GM18519 (cell line): Measurements from ENCODE around the gene GALNT10.

Experiments used
- ATAC-seq: cut with Tn5 transposase; IDR thresholded peaks from one replicate; pipeline ENCODE4 v1.9.1; 2021; ENCODE audit warnings: mild to moderate bottlenecking, moderate library complexity; ENCODE audit not compliant: unreplicated experiment, low FRiP score

Gene GALNT10

DNA sequence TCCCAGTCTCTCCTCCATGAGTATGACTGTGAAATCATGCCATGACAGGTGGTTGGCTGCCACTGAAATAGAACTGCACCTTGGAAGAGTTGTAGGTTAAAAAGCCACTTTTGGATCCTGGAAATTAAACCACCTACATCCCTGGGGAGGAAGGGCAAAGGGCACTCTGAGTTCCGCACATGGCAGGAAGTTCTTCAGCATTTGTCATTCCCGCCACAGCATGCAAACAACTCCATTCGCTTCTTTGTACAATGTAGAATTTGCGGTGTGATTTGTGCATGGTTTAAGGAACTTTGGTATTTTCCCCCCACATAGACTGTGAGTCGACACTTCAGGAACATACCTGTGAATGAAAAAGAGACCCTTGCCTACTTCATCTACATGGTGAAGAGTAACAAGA is 265.1 kb downstream of the GALNT10 start:
- no peak for ATAC-seq

DNA sequence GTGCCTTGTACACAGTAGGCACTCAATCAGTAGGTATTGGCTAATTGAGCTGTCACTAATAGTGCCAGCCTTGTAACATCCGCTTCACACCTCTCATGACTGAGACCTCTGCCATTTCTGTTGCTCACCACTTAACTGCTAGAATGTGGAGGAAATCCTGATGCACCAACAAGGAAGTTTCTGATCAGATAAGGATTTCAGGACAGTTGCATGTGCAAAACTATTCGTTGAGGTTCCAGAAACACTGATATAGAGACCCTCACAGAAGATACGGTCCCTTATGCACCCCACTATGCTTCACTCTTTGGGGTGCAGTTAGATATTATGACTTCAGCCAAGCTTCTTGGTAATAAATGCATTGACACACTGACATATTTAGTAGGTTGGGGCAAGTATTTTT is 266.0 kb downstream of the GALNT10 start:
- ATAC-seq, result no peak

DNA sequence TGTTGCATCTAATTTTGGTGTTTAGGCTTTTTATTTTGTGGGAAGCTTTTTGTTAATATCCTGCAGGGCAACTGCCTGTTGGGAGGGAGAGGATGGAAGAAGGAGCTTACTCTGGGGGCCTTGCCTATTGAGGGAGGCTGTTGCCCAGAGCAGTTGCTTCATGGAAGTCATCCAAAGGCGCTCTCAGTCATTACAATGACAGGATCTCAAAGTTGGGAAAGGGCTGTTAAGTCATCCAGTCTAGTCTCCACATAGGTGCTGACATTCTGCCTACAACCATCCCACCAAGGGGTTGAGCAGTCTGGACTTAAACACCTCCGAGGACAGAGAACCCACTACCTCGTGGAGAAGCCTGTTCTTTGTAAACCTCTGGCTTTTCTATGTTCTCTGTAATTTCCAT is 268.5 kb downstream of the GALNT10 start:
- no peak for ATAC-seq

DNA sequence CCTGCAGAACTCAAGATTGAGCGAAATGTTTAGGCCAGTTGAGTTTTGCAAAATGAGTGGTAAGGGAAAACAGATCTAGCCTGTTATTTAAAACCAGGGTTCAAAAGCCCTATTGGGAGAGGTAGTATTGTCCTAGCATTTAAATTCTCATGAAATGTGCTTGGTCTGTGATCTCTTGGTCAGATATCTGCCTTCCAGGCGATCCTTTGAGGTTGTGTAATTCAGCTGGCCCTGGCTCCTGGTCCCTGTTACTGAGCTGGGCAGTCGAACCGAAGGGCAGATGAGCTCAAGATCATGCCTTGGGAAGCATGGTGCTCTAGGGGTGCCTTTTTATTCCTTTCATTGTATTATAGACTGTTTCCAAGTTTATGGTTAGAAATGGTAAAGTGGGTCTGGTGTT is 269.6 kb downstream of the GALNT10 start:
- ATAC-seq, result no peak

DNA sequence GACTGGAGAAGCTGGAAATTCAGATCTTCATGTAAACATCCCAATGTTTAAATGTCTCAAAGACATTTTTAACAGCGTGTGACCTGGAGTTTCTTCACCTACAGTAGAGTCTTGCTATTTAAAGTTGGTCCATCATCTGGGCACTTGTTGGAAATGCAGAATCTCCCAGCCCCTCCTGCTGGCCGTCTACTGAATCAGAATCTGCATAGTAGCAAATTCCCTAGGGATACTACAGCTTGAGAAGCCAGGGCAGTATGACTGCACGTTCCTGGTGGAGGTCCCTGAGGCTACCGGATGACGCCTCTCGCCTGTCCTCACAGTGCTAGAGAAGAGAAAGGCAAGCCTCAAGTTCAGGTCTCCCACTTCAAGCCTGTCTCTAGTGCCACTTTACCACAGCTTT is 271.0 kb downstream of the GALNT10 start:
- no peak for ATAC-seq

DNA sequence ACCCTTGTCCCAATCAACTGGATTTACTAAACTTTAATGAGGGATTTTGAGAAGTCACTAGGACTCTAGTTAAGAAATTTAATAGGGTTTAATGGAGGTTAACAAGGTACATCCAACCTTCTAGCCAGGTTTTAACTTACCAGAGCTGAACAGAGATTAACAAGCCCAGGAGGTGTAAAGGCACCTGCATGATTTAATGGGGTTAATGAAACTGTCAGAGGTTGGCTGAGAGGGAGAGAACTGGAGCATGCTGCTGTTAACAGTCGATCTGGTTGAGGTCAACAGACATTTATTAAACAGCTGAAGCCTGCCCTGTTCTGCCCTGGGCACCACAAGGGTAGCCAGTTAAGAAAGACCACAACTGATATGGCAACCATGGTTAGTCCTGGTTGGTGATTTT is 273.9 kb downstream of the GALNT10 start:
- ATAC-seq, result no peak

DNA sequence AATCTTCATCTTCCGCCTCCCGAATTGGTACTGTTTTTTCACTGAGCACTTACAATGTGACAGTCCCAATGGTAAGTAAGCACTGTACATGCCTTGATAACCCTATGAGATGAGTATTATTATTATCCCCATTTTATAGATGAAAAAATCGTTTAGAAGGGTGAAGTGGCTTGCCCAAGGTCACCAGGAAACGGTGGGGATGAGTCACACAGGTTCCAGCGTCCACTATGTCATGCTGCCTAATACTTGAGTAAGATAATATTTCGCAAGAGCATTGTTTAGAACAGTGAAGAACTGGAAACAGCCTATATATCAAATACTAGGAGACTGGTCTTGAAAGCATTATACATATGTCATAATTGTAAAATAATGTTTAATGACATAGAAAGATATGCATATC is 274.6 kb downstream of the GALNT10 start:
- no peak for ATAC-seq

- no peak for ATAC-seq
These were observed 275.6 kb downstream of the GALNT10 start for GRCh38 chr5:154466147-154466546.

GRCh38 chr5:154466671-154467070 is 276.1 kb downstream of the GALNT10 start:
- no peak for ATAC-seq

- ATAC-seq, result peak; percentile 94
These were observed 277.3 kb downstream of the GALNT10 start for GRCh38 chr5:154467655-154468354.

- ATAC-seq, result no peak
These were observed 279.6 kb downstream of the GALNT10 start for GRCh38 chr5:154470137-154470536.
